ENCODE measurements around the gene KCNN2. TPM values are rescaled to one million over a fixed set of nuclear protein-coding genes. Genes with fewer than 3 reads are reported as not detected.

KCNN2 gene
- polyA plus RNA-seq = 0.48 TPM
- long read RNA-seq, donor 1 = 0 reads
- long read RNA-seq, donor 2 = 0 reads
- long read RNA-seq, donor 3 = 0 reads
- long read RNA-seq, donor 4 = 0 reads
- long read RNA-seq, donor 5 = 0 reads
- long read RNA-seq, donor 6, partial matches to known transcripts = 0 of 1 reads
- long read RNA-seq, donor 6, other reads (novel, unspliced or antisense) = 0 of 1 reads
- long read RNA-seq, donor 7 = 0 reads
- long read RNA-seq, donor 8 = 0 reads
- long read RNA-seq, donor 9 = 0 reads
- long read RNA-seq, donor 10 = 0 reads
- long read RNA-seq, donor 11 = 0 reads

DNA sequence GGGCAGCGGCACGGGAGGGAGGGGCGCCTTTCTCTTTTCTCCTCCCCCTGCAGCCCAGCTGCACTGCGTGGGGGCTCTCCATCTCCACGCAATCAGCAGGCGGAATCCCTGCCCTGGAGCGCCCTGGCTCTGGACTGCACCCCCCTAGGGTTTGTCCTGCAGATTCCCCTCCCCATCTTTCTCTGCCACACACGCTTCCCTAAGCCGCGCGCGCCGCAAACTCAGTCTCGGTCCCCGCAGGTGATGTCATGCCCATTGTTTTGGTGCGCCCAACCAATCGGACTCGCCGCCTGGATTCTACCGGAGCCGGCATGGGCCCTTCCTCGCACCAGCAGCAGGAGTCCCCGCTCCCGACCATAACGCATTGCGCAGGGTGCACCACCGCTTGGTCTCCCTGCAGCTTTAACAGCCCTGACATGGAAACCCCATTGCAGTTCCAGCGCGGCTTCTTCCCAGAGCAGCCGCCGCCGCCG, at the start of gene KCNN2:
KCNN2 (plus strand) TSS at position 347 of the 473 bp plus-strand sequence; CDS start at position 417, 70 bp downstream.
- Histone ChIP-seq H3K27me3 (ENCODE audit: control insufficient read depth, insufficient read depth, low read length) (peaks cover 55% of the 10 kb centered on the region), H3K4me1 (ENCODE audit: control insufficient read depth, insufficient read depth, low read length) (peaks cover 3% of the 10 kb centered on the region), H3K27ac (ENCODE audit: low read length) (no peak within 1 kb of the TSS), H3K36me3 (ENCODE audit: control insufficient read depth, insufficient read depth, low read length) (no peaks in the 10 kb centered on the region), H3K4me3 (ENCODE audit: low read length) (peak within 1 kb of the TSS; percentile 43), H3K9me3 (ENCODE audit: control insufficient read depth, low read depth, low read length) (no peaks in the 10 kb centered on the region)
- DNase-seq = peak; percentile 21 to 61
- no CpG with 5 or more reads among the region's 33 CpGs for WGBS (ENCODE audit: insufficient coverage, low lambda C conversion rate)

DNA sequence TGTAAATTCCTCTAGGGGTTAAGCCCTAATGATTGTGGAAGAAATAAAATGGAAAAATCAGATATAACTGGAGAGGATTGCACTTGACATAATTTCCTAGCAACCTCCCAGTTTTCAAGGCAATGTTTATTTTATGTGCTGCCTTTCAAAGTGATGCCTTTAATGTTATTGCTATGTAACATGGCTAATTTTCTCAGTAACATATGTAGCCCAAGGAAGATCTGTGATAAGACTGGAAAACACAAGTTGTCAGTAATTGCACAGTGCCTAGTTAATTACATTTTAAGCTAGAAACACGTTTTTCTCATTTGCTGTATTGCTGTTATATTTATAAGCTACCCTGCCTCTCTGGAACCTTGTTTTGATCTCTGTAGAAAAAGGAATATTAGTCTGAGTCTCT, 49.2 kb upstream of the KCNN2 start:
- DNase-seq = no peak
- Histone ChIP-seq H3K4me3 (ENCODE audit: low read length) (no peak overlapping the region), H3K27ac (ENCODE audit: low read length) (no peak overlapping the region), H3K27me3 (ENCODE audit: control insufficient read depth, insufficient read depth, low read length) (no peaks in the 10 kb centered on the region), H3K4me1 (ENCODE audit: control insufficient read depth, insufficient read depth, low read length) (no peaks in the 10 kb centered on the region), H3K9me3 (ENCODE audit: control insufficient read depth, low read depth, low read length) (no peaks in the 10 kb centered on the region), H3K36me3 (ENCODE audit: control insufficient read depth, insufficient read depth, low read length) (no peaks in the 10 kb centered on the region)
- WGBS (ENCODE audit: insufficient coverage, low lambda C conversion rate) = no CpG with 5 or more reads among the region's 1 CpG

DNA sequence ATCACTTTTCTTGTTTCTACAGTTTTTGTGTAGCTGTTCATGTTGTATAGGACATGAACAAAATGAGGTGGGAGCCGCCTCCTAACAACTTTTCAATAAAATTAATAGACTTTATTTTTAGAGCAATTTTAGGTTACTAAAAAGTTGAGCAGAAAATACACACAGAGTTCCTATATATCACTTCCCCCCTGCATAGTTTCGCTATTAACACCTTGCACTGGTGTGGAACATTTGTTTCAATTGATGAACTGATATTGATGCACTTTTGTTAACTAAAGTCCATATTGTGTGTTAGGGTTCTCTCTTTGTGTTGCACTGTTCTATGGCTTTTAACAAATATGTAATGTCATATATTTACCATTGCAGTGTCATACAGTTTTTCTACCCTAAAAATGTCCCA, 47.8 kb upstream of the KCNN2 start:
- no CpG with 5 or more reads among the region's 2 CpGs for WGBS (ENCODE audit: insufficient coverage, low lambda C conversion rate)
- Histone ChIP-seq H3K36me3 (ENCODE audit: control insufficient read depth, insufficient read depth, low read length) (no peaks in the 10 kb centered on the region), H3K4me1 (ENCODE audit: control insufficient read depth, insufficient read depth, low read length) (no peaks in the 10 kb centered on the region), H3K9me3 (ENCODE audit: control insufficient read depth, low read depth, low read length) (no peaks in the 10 kb centered on the region), H3K27me3 (ENCODE audit: control insufficient read depth, insufficient read depth, low read length) (no peaks in the 10 kb centered on the region), H3K4me3 (ENCODE audit: low read length) (no peak overlapping the region), H3K27ac (ENCODE audit: low read length) (no peak overlapping the region)
- no peak for DNase-seq

DNA sequence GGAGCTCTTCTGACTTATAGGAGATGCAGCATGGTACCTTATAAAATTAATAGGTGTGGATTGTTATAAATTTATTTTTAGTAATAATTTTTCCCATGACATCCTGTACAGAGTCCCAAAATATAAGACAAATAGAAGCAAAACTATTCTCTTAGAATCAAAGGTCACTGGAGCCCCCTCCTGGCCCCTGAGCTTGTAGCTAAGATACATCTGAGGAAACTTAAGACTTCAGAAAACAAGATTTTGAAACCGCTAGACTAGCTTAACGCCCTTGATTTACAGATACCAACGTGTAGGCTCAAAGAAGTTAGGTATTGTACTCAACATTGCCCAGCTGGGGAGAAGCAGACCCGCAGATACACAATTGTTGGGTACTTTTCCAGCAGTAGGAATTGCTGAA, 45.7 kb upstream of the KCNN2 start:
- no peaks in the 10 kb centered on the region for H3K27me3 ChIP-seq (ENCODE audit: control insufficient read depth, insufficient read depth, low read length)
- H3K4me3 ChIP-seq (ENCODE audit: low read length) = no peak overlapping the region
- no peak for DNase-seq
- H3K27ac ChIP-seq (ENCODE audit: low read length) = no peak overlapping the region
- no CpG with 5 or more reads among the region's 4 CpGs for WGBS (ENCODE audit: insufficient coverage, low lambda C conversion rate)
- no peaks in the 10 kb centered on the region for H3K36me3 ChIP-seq (ENCODE audit: control insufficient read depth, insufficient read depth, low read length)
- no peaks in the 10 kb centered on the region for H3K9me3 ChIP-seq (ENCODE audit: control insufficient read depth, low read depth, low read length)
- H3K4me1 ChIP-seq (ENCODE audit: control insufficient read depth, insufficient read depth, low read length) = no peaks in the 10 kb centered on the region

DNA sequence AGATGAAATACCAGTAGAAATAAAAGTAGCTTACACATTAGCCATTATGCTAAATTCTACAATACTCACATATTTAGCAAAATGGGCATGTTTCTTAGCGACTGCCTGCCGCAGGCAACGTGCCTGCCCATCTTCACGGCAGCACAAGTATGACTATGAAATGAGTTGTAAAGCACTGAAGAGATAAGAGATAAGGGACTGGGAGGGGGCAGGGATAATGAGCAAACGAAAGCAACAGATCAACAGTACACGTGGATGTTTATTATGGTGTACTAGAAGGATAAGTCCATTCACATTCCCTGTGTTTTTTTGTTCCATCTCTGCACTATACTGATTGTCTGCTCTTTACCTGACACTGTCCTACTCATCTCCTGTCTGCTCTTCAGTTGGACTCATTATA, 44.1 kb upstream of the KCNN2 start:
- no peaks in the 10 kb centered on the region for H3K36me3 ChIP-seq (ENCODE audit: control insufficient read depth, insufficient read depth, low read length)
- H3K4me1 ChIP-seq (ENCODE audit: control insufficient read depth, insufficient read depth, low read length) = no peaks in the 10 kb centered on the region
- H3K27ac ChIP-seq (ENCODE audit: low read length) = no peak overlapping the region
- no peaks in the 10 kb centered on the region for H3K9me3 ChIP-seq (ENCODE audit: control insufficient read depth, low read depth, low read length)
- no peaks in the 10 kb centered on the region for H3K27me3 ChIP-seq (ENCODE audit: control insufficient read depth, insufficient read depth, low read length)
- H3K4me3 ChIP-seq (ENCODE audit: low read length) = no peak overlapping the region
- 19% methylated on average over 3 of the region's 6 CpGs for WGBS (ENCODE audit: insufficient coverage, low lambda C conversion rate)
- no peak for DNase-seq

DNA sequence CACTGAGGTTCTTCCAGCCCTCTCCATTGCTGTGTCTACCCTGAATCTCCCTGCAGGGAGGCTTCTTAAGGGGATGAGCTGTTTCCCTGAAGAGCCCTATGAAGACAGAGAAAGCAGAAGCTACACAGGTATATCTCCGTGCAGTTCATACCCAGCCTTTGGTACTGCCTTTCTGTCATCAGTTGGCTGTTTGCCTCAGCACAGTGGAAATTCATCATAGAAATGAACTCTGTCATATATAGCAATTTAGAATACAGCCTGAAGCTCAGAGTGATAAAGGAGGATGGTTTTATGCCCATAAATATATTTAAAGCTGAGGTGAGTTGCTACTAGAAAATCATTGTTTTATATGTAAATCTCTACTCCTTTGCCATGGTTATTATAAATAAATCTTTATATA, 42.6 kb upstream of the KCNN2 start:
- H3K27me3 ChIP-seq (ENCODE audit: control insufficient read depth, insufficient read depth, low read length) = no peaks in the 10 kb centered on the region
- H3K4me3 ChIP-seq (ENCODE audit: low read length) = no peak overlapping the region
- no CpG with 5 or more reads among the region's 1 CpG for WGBS (ENCODE audit: insufficient coverage, low lambda C conversion rate)
- H3K27ac ChIP-seq (ENCODE audit: low read length) = no peak overlapping the region
- DNase-seq = no peak
- no peaks in the 10 kb centered on the region for H3K9me3 ChIP-seq (ENCODE audit: control insufficient read depth, low read depth, low read length)
- H3K4me1 ChIP-seq (ENCODE audit: control insufficient read depth, insufficient read depth, low read length) = no peaks in the 10 kb centered on the region
- no peaks in the 10 kb centered on the region for H3K36me3 ChIP-seq (ENCODE audit: control insufficient read depth, insufficient read depth, low read length)

DNA sequence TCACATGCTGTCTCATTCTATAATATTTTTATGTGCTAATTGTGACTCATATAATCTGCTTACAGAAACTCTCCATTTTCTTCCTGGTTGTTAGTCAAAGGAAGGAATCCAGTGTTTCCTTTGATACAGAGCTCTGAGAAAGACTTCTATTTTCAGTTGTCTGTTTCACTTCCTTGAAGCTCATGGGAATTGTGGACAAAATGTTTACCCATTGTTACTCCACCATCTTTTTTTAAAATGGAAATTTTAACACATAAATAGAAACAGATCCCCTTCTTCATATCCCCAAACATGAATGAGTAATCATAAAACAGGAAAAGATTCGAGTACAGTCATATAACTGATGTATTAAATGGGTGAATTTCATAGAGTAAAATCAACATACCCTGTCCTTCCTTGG, 42.0 kb upstream of the KCNN2 start:
- no peaks in the 10 kb centered on the region for H3K9me3 ChIP-seq (ENCODE audit: control insufficient read depth, low read depth, low read length)
- H3K4me3 ChIP-seq (ENCODE audit: low read length) = no peak overlapping the region
- no peaks in the 10 kb centered on the region for H3K27me3 ChIP-seq (ENCODE audit: control insufficient read depth, insufficient read depth, low read length)
- DNase-seq = no peak
- H3K27ac ChIP-seq (ENCODE audit: low read length) = no peak overlapping the region
- H3K4me1 ChIP-seq (ENCODE audit: control insufficient read depth, insufficient read depth, low read length) = no peaks in the 10 kb centered on the region
- WGBS (ENCODE audit: insufficient coverage, low lambda C conversion rate) = 83% methylated on average over 1 of the region's 1 CpG
- H3K36me3 ChIP-seq (ENCODE audit: control insufficient read depth, insufficient read depth, low read length) = no peaks in the 10 kb centered on the region

DNA sequence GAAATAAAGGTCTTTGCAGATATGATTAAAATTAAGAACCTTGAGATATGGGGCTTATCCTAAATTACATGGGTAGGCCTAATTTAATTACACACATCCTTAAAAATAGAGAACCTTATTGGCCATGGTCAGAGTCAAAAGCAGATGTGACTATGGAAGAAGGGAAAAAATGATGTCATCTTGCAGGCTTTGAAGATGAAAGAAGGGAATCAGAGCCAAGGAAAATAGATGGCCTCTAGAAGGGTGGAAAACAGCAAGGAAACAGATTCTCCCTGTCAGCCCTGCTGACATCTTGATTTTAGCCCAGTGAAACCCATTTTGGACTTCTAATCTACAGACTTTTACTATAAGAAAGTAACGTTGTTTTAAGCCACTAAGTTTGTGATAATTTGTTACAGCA, 37.6 kb upstream of the KCNN2 start:
- Histone ChIP-seq H3K4me1 (ENCODE audit: control insufficient read depth, insufficient read depth, low read length) (no peaks in the 10 kb centered on the region), H3K27ac (ENCODE audit: low read length) (no peak overlapping the region), H3K4me3 (ENCODE audit: low read length) (no peak overlapping the region), H3K27me3 (ENCODE audit: control insufficient read depth, insufficient read depth, low read length) (no peaks in the 10 kb centered on the region), H3K9me3 (ENCODE audit: control insufficient read depth, low read depth, low read length) (no peaks in the 10 kb centered on the region), H3K36me3 (ENCODE audit: control insufficient read depth, insufficient read depth, low read length) (no peaks in the 10 kb centered on the region)
- WGBS (ENCODE audit: insufficient coverage, low lambda C conversion rate) = no CpG with 5 or more reads among the region's 1 CpG
- DNase-seq = no peak

DNA sequence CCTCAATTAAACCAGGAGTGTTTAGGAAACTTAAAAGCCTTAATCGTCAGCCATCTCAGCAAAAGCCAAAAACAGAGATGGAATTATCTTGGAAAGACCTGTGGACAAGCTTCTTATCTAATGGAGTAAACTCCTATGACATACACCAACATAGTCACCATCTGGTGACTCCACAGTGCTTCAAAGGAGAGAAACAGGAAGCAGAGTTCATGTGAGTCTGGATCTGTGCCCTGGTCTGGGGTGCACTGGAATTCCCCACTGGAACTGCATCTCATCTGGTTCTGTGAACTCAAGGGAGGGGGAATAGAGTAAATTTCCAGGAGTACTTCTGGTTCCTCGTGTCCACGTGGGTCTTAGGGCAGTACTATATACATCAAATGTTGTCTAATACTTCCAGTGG, 36.3 kb upstream of the KCNN2 start:
- H3K27ac ChIP-seq (ENCODE audit: low read length) = no peak overlapping the region
- H3K4me3 ChIP-seq (ENCODE audit: low read length) = no peak overlapping the region
- no peaks in the 10 kb centered on the region for H3K9me3 ChIP-seq (ENCODE audit: control insufficient read depth, low read depth, low read length)
- no peaks in the 10 kb centered on the region for H3K4me1 ChIP-seq (ENCODE audit: control insufficient read depth, insufficient read depth, low read length)
- H3K36me3 ChIP-seq (ENCODE audit: control insufficient read depth, insufficient read depth, low read length) = no peaks in the 10 kb centered on the region
- peak; percentile 3 to 11 for DNase-seq
- no peaks in the 10 kb centered on the region for H3K27me3 ChIP-seq (ENCODE audit: control insufficient read depth, insufficient read depth, low read length)
- 40% methylated on average over 1 of the region's 3 CpGs for WGBS (ENCODE audit: insufficient coverage, low lambda C conversion rate)

DNA sequence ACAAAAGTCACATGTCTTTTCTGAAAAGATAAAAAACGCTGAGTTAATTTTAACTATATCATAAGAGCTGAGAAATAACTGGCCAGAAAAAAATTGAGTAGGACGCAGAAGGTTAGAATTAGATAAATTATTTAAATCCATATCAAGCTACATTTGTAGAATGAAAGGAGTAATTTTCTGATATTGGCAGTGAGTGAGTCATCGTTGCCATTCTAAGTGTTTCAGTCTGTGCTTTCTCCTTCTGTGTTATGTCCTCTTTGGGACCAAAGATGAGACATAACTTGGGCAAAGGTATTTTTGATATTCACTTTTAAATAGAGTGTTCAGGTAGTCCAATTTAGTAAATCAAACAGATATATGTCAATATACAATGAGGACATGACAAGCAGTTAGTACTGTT, 34.4 kb upstream of the KCNN2 start:
- no peaks in the 10 kb centered on the region for H3K9me3 ChIP-seq (ENCODE audit: control insufficient read depth, low read depth, low read length)
- no peak for DNase-seq
- no peak overlapping the region for H3K27ac ChIP-seq (ENCODE audit: low read length)
- 53% methylated on average over 2 of the region's 3 CpGs for WGBS (ENCODE audit: insufficient coverage, low lambda C conversion rate)
- no peaks in the 10 kb centered on the region for H3K27me3 ChIP-seq (ENCODE audit: control insufficient read depth, insufficient read depth, low read length)
- H3K4me1 ChIP-seq (ENCODE audit: control insufficient read depth, insufficient read depth, low read length) = no peaks in the 10 kb centered on the region
- no peaks in the 10 kb centered on the region for H3K36me3 ChIP-seq (ENCODE audit: control insufficient read depth, insufficient read depth, low read length)
- H3K4me3 ChIP-seq (ENCODE audit: low read length) = no peak overlapping the region

DNA sequence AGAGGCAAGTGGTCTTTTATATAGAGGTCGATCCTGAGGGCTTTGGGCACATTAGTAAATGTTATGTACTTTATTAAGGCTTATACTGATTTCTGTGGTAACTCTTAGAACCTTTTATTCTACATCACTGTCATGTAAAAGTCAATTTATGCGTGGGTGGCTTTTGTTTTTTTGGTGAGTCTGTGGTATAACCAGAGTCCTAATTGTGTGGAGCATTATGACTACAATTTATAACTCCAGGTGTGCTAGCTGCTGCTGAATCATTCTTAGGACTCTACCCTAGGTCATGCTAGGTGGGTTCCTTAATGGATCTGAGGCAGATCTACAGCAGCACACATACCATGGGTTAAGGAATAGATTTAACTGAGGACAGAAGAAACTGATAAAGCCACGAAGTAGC, 33.9 kb upstream of the KCNN2 start:
- Histone ChIP-seq H3K9me3 (ENCODE audit: control insufficient read depth, low read depth, low read length) (no peaks in the 10 kb centered on the region), H3K4me3 (ENCODE audit: low read length) (no peak overlapping the region), H3K27me3 (ENCODE audit: control insufficient read depth, insufficient read depth, low read length) (no peaks in the 10 kb centered on the region), H3K36me3 (ENCODE audit: control insufficient read depth, insufficient read depth, low read length) (no peaks in the 10 kb centered on the region), H3K4me1 (ENCODE audit: control insufficient read depth, insufficient read depth, low read length) (no peaks in the 10 kb centered on the region), H3K27ac (ENCODE audit: low read length) (no peak overlapping the region)
- WGBS (ENCODE audit: insufficient coverage, low lambda C conversion rate) = no CpG with 5 or more reads among the region's 3 CpGs
- DNase-seq = no peak
